NCI-H2196 (cell line): ENCODE data around the gene AK5.

Experiments
- DNase-seq: peaks from one replicate; lab custom pipeline; 2025; ENCODE audit not compliant: unreplicated experiment; lab: John Stamatoyannopoulos, UW

The AK5 gene

DNA sequence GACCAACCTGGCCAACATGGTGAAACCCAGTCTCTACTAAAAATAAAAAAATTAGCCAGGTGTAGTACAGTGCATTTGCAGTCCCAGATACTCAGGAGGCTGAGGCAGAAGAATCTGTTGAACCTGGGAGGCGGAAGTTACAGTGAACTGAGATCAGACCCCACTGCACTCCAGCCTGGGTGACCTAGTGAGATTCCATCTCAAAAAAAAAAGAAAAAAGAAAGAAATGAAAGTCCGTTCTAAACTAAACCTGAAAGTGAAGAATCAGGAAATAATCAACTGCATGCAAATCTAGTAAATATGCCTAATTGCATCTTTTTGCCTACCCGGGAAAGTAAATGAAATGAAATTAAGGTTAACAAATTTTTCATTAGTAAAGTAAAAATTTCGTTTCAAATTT is 301.1 kb downstream of the AK5 start:
- DNase-seq, result no peak

DNA sequence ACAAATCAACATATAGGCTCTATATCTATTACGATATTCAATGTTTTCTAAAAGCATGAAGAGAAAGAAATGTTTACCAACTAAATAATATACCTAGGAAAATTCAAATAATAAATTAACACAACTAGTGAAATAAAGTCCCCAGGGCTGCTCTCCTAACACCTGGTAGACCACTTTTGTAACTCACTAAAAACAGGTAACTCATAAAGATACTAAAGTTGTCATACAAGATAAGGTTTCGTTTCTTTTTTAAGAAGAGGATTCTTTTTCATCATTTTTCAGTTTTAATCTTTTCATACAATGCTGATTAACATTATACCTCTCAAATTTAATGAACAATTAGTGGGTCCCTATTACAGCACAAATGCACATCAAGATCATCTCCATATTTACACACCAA is 301.7 kb downstream of the AK5 start:
- no peak for DNase-seq

DNA sequence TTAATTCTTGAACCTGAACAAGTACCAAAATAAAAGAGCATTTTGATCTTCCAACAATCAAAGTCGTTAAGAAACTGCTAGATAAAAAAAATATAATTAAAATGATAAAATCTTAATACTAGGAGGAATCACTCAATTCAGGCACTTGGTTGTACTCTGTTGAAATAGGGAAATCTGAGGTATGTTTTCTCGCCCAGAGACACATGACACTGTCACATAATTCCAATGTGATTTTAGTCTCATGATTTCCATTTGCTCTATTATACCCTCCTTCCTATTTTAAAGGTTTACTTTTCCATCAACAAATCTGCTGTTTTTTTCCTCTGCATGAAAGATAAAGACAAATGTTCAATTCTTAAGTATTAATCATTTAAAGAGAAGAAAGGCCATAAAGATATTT is 303.1 kb downstream of the AK5 start:
- no peak for DNase-seq

DNA sequence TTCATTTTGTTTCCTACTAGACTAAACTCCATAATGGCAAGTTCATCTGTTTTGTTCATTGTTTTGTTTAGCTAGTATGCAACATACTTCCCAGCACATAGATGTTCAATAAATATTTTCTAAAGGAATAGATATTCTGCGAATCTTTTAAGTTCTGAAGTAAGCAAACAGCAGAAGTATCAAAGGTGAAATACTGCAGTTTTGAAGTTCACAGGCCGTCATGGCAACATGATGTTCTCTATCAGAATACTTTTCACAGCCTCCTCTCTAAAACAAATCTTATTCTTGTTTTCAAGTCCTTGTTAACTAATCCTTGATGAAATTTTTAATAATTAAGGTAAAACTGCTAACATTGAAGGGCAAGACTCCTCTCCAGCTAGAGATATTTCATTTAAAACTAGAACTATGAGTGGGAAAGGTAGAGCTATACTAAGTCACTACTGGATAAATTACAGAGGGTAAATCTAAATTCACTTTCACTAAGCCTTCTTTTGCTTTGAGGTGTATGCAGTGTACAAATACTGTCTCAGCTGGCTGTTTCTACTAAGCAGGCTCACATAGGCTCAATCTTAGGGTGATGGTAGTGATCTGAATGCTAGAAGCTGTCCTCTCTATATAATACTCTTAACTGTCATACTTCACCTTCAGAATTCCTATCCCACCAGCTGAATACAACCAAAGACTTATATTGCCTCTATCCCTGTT is 303.9 kb downstream of the AK5 start:
- DNase-seq, result no peak

DNA sequence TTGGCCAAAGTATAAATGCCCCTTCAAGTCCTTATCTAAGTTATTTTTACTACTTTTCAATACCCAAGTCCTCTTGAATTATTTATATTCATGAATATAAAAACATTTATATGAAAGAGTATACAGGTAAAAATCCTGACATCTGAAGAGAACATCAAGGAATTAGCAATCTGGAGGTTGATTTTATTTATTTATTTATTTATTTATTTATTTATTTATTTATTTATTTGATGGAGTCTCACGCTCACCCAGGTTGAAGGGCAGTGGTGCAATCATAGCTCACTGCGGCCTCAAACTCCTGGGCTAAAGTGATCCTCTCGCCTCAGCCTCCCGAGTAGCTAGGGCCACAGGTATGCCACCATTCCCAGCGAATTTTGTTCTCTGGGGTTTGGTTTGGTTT is 307.4 kb downstream of the AK5 start:
- no peak for DNase-seq

DNA sequence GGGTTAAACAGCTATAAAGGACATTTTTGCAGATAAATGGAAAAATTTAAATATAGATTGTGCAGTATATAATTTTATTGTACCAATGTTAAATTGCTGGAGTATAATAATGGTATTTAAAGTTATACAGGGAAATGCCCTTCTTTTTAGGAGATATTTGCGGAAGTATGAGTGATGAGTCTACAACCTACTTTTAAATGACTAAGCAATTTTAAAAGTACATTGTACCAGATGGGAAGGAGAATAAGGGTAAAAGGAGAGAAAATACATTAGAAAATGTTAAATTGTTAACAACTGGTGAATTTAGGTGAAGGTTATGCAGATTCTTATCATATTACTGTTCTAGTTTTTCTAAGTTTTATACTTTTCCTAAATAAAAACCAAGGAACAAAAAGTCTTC is 308.8 kb downstream of the AK5 start:
- DNase-seq, result no peak

DNA sequence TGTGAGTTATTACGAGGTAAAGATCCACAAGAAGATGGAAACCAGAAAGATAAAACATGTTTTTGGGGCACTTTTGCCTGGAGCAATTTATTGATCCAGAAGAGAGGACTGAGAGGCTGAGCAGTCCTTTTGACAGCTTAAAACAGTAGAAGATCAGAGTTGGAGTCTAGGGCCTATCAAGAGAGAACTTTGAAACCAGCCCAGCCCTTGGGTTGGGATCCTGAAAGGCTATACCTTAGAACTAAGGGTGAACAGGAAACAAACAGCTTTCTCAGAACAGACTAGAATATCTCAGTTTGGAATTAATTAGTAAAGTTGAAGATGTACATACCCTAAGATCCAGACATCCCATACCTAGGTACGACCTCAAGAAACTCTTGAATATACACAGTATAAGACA is 311.1 kb downstream of the AK5 start:
- DNase-seq, result no peak

- DNase-seq, result no peak
These were observed 312.7 kb downstream of the AK5 start for GRCh38 chr1:77594366-77595112.

DNA sequence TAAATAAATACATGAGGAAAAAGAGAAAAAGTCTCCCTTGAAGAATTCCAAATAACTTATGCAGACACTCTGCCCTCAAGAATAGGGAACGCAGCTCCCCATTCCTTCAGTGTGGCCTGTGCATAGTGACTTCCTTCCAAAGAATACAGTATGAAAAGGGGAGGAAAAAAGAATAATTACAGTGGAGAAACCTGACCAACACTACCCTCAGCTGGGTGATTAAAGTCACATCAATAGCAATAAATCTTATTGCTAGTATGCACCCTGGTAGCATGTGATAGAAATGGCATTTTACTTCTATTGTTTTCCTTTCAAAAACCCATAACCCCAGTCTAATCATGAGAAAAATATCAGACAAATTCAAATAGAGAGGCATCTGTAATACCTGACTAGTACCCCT is 315.5 kb downstream of the AK5 start:
- no peak for DNase-seq

DNA sequence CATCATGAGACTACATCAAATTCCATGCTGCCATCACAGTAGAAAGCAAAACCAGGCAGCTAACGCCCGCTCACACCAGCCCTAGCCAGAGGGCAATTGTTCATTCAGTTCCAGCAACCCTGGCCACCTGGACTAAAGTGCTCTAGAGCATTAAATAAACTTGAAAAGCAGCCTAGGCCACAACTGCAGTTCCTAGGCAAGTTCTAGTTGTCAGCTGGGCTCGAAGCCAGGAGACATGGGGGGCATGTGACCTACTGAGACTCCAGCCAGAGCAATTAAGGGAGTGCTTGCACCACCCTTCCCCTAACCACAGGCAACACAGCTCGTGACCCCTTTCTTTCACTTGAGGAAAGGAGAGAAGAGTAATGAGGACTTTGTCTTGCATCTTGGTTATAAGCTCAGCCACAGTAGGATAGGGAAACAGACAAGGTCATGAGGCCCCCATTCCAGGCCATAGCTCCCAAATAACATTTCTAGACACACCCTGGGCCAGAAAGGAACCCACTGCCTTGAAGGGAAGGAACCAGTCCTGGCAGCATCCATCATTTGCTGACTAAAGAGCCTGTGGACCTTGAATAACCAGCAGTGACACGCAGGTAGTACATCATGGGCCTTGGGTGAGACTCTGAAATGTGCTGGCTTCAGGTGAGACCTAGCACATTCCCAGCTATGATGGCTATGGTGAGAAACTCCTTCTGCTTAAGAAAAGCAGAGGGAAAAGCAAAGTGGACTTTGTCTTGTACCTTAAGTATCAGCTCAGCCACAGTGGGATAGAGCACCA is 323.6 kb downstream of the AK5 start:
- peak; percentile 49 for DNase-seq

GRCh38 chr1:77608893-77609292 is 327.1 kb downstream of the AK5 start:
- no peak for DNase-seq
